Transverse colon (tissue), 4 donors: ENCODE data around the gene ZNF2. TPM values are rescaled to one million over a fixed set of nuclear protein-coding genes. Genes with fewer than 3 reads are reported as not detected.

Experiments used
- DNase-seq: peaks from one replicate; pipeline ENCODE4 v3.0.0-alpha.2; 2019
- H3K27ac ChIP-seq, 4 donors: fragments of 200-600 bp; sonication (generic); 2 replicates each; pipeline ENCODE4 v1.5.1; 2016 to 2018; ENCODE audit warnings: inconsistent platforms in 4 of 4
- H3K27me3 ChIP-seq: fragments of 200-600 bp; sonication (generic); 2 replicates; pipeline ENCODE4 v1.5.1; 2017; ENCODE audit warnings: inconsistent platforms
- H3K36me3 ChIP-seq, 4 donors: fragments of 200-600 bp; sonication (generic); 2 replicates each; pipeline ENCODE4 v1.5.1; 2017 to 2019; ENCODE audit warnings: inconsistent platforms in 4 of 4
- H3K4me1 ChIP-seq, 4 donors: fragments of 200-600 bp; sonication (generic); 2 replicates each; pipeline ENCODE4 v1.5.1; 2017 to 2020; ENCODE audit warnings: inconsistent platforms in 4 of 4
- H3K4me3 ChIP-seq, 4 donors: fragments of 200-600 bp; sonication (generic); 1 replicate in 1 of 4; 2 replicates in 3 of 4; pipeline versions ENCODE4 v1.5.1 to v1.6.1; 2017 to 2019; ENCODE audit warnings: inconsistent platforms in 4 of 4
- H3K9me3 ChIP-seq, 2 donors: fragments of 200-600 bp; sonication (generic); 2 replicates each; pipeline ENCODE4 v1.5.1; 2017 to 2019; ENCODE audit warnings: inconsistent platforms in 2 of 2
- EP300 ChIP-seq: sonication (generic); formaldehyde crosslinking; IDR thresholded peaks from one replicate; pipeline ENCODE4 v1.6.1; 2017; ENCODE audit warnings: antibody characterized with exemption, low read depth
- POLR2A ChIP-seq: fragments of 450-650 bp; IDR thresholded peaks from one replicate; pipeline ENCODE4 v1.6.1; 2016; ENCODE audit warnings: antibody characterized with exemption, mild to moderate bottlenecking, moderate library complexity
- POLR2AphosphoS5 ChIP-seq, 3 donors: sonication (generic); formaldehyde crosslinking; IDR thresholded peaks; one replicate each; pipeline ENCODE4 v1.6.1; 2016; ENCODE audit warnings: antibody characterized with exemption in 3 of 3
- WGBS, 2 donors: methylation state at CpG; one replicate each; pipeline ENCODE4 v1.1.5; 2018; ENCODE audit warnings: low coverage in 1 of 2; 5-methylcytosine and 5-hydroxymethylcytosine counted together
- in situ Hi-C, 4 donors: fragments of 200-750 bp; cut with MboI; loops; one replicate each; pipeline versions ENCODE4 v1.15.0 to v1.15.1; 2017; ENCODE audit warnings: low sequenced_read_pairs in 3 of 4, low pct_ligation_motif_present in 1 of 4, low pct_unique_long_range_greater_than_20kb in 1 of 4
- intact Hi-C: fragments of 100-400 bp; cut with DNase I; formaldehyde crosslinking; loops from one replicate; pipeline ENCODE4 v1.15.1; 2023; ENCODE audit warnings: low total_unique reads
- total RNA-seq, 4 donors: library from RNA; depleted of rRNA; stranded (reverse); fragments of >200 nt; gene quantifications; one replicate each; pipeline ENCODE4 v1.1.0, GENCODE V29; 2016
- TF ChIP-seq, protein P1 (sequence below), 5 experiments: fragments of 200-600 bp in 3 of 5; fragments of 450-650 bp in 2 of 5; sonication (generic) in 3 of 5; IDR thresholded peaks; 1 replicate in 2 of 5; 2 replicates in 3 of 5; pipeline ENCODE4 v1.5.1; 2016 to 2017; ENCODE audit warnings: antibody characterized with exemption in 5 of 5, inconsistent platforms in 3 of 5, mild to moderate bottlenecking in 2 of 5, moderate library complexity in 1 of 5

ZNF2 gene
- total RNA-seq, 4 donors from 2014 or later, result 0.20 to 4.1 (median 1.8) TPM

DNA sequence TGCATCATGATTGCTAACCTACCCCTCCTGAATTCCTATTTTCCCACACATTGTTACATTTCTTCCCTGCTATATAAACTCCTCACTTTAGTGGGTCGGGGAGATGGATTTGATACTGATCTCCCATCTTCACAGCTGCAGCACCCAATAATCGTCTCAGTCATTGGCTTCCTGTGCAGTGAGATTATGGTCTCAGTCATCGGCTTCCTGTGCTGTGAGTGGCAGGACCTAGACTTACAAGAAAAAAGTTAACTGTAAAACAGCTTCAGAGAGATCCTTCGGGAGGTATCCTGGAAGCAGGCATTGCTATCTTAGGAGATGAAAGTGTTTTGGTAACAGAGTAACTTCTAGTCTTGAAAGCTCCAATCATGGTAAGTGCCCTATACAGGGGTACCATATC lies 38.3 kb downstream of the ZNF2 start:
- TF ChIP-seq POLR2AphosphoS5 (IDR thresholded peaks at IDR 0.05) (no peak), EP300 (no peak), POLR2A (no peak)
- TF ChIP-seq, protein P1, sequence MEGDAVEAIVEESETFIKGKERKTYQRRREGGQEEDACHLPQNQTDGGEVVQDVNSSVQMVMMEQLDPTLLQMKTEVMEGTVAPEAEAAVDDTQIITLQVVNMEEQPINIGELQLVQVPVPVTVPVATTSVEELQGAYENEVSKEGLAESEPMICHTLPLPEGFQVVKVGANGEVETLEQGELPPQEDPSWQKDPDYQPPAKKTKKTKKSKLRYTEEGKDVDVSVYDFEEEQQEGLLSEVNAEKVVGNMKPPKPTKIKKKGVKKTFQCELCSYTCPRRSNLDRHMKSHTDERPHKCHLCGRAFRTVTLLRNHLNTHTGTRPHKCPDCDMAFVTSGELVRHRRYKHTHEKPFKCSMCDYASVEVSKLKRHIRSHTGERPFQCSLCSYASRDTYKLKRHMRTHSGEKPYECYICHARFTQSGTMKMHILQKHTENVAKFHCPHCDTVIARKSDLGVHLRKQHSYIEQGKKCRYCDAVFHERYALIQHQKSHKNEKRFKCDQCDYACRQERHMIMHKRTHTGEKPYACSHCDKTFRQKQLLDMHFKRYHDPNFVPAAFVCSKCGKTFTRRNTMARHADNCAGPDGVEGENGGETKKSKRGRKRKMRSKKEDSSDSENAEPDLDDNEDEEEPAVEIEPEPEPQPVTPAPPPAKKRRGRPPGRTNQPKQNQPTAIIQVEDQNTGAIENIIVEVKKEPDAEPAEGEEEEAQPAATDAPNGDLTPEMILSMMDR (IDR thresholded peaks at IDR 0.05), result no peak
- intact Hi-C loops, result loop anchor here (10.0 kb wide), 1 partner anchor 131 kb away; no protein-coding TSS in a partner anchor
- Histone ChIP-seq H3K27me3 (no peaks in the 10 kb centered on the region), H3K36me3 (no peaks in the 10 kb centered on the region), H3K27ac (no peak overlapping the region), H3K9me3 (no peaks in the 10 kb centered on the region), H3K4me1 (peaks cover 0 to 21% (median 5%) of the 10 kb centered on the region in 4 donors), H3K4me3 (no peak overlapping the region)
- WGBS, 2 donors, result 89 to 100% methylated on average over 4 of the region's 4 CpGs
- in situ Hi-C loops, result no loop called here
- DNase-seq, result no peak

DNA sequence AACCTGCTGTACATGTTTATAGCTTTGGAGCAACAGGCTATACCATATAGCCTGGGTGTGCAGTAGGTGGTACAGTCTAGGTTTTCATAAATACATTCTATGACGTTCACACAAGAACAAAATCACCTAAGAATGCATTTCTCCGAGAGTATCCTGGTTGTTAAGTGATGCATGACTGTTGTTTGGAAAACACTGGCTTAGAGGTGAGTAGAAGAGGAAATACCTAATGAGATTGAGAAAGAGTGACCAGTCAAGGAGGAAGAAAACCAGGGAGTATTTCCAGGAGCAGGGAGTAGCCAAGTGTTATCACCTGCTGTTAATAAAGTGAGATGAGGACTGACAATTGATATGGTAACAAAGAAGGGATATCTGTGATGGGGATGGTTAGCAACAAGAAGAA lies 38.8 kb downstream of the ZNF2 start:
- H3K36me3 ChIP-seq, result no peaks in the 10 kb centered on the region
- intact Hi-C loops (loop anchor here (10.0 kb wide), 1 partner anchor 130 kb away; no protein-coding TSS in a partner anchor), in situ Hi-C loops (no loop called here)
- WGBS, 2 donors, result 88 to 92% methylated on average over 2 of the region's 2 CpGs
- TF ChIP-seq POLR2A, result no peak
- H3K4me1 ChIP-seq, result peaks cover 0 to 21% (median 5%) of the 10 kb centered on the region in 4 donors
- no peak overlapping the region for H3K27ac ChIP-seq
- no peak for DNase-seq
- H3K9me3 ChIP-seq, result peaks cover 0 to 3% of the 10 kb centered on the region in 2 donors
- no peaks in the 10 kb centered on the region for H3K27me3 ChIP-seq
- H3K4me3 ChIP-seq, result no peak overlapping the region

DNA sequence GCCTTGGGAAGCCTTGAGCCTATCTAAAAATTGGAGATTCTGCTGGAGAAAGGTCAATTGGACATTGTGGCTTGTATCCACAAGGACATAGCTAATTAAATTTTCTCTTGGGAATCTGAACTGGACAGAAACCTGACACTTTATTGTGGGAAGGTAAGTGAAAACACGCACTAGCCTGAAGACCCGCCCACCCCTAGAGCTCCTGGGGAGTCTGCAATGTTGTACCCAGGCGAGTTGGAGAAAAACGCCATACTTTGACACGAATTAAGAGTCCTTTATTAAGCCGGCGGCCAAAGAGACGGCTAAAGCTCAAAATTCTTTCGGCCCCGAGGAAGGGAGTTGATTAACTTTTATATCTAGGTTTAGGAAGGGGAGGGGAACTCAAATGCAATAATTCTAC lies 40.5 kb downstream of the ZNF2 start:
- 69 to 75% methylated on average over 10 of the region's 10 CpGs for WGBS, 2 donors
- Histone ChIP-seq H3K27me3 (no peaks in the 10 kb centered on the region), H3K4me3 (no peak overlapping the region), H3K9me3 (peaks cover 7 to 10% of the 10 kb centered on the region in 2 donors), H3K4me1 (peaks cover 0 to 21% (median 5%) of the 10 kb centered on the region in 4 donors), H3K27ac (peak overlapping the region in 2 of 4 donors; percentile 90 to 94), H3K36me3 (peaks cover 0 to 8% (median 4%) of the 10 kb centered on the region in 4 donors)
- no peak for DNase-seq
- in situ Hi-C loops (no loop called here), intact Hi-C loops (loop anchor here (10.0 kb wide), 1 partner anchor 129 kb away; no protein-coding TSS in a partner anchor)
- TF ChIP-seq POLR2AphosphoS5 (IDR thresholded peaks at IDR 0.05) (no peak), EP300 (no peak), POLR2A (no peak)
- TF ChIP-seq, protein P1 (IDR thresholded peaks at IDR 0.05), result no peak

DNA sequence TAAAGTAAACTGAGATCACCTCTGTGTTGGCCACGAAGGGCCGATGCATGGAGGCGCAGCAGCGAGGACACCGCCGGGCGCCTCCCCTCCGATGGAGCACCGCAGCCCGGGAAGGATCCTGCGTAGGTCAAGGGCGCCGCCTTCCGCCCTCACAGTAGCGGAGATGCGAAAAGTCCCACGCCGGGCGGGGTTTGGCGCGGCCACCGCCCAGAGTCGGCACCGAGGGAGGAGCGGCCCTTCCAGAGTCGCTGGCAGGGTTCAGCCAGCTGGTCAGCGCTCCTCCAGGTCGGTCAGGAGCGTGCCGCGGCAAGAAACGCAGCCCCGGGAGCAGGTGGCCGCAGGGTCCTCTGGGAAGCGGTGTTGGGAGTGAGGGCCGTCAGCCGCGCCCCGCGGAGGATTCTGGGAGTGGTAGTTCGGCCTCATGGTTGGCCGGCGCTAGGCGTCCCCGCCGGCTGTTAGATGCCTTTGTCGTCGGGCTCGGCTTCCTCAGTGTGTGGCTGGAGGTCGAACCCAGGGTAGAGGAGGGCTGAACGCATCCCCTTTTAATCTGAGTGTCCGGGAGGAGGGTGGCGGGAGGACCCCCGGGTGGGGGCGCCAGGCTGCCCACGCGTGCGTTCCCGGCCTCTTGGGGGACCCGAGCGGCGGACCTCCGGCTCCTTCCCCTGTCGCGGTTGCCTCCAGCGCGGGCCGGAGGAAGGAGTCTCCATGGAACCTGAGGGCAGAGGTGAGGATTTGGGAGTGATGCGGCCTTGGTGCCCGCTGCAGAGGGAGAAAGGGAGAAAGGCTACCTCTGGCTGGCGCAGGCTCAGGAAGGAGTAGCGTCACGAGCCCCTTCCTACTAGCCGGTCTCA lies 41.7 kb downstream of the ZNF2 start, which contains the start of gene ZNF892:
Gene ZNF892, plus strand, starts transcription at position 411 of the 851 bp plus-strand sequence. Its CDS starts 295 bp downstream, at position 706.
- DNase-seq, result peak; percentile 94
- intact Hi-C loops (loop anchor here (10.0 kb wide), 1 partner anchor 127 kb away; no protein-coding TSS in a partner anchor), in situ Hi-C loops (no loop called here)
- H3K36me3 ChIP-seq, result peaks cover 0 to 21% (median 10%) of the 10 kb centered on the region in 4 donors
- peaks cover 0 to 21% (median 5%) of the 10 kb centered on the region in 4 donors for H3K4me1 ChIP-seq
- WGBS, 2 donors, result 5% methylated on average over 47 of the region's 74 CpGs; no CpG with 5 or more reads in 1 of the 2 donors
- TF ChIP-seq, protein P1 (IDR thresholded peaks at IDR 0.05), result peak in 4 of 5 experiments; percentile 11 to 30 (median 26)
- peak; percentile 35 for TF ChIP-seq POLR2A
- TF ChIP-seq EP300, result no peak
- peak; percentile 40 to 87 (median 73) for TF ChIP-seq POLR2AphosphoS5 (IDR thresholded peaks at IDR 0.05)
- H3K27ac ChIP-seq, result peak within 1 kb of the TSS; percentile 87 to 94 (median 90)
- H3K4me3 ChIP-seq, result peak within 1 kb of the TSS; percentile 50 to 79 (median 64)
- no peaks in the 10 kb centered on the region for H3K27me3 ChIP-seq
- peaks cover 19 to 22% of the 10 kb centered on the region in 2 donors for H3K9me3 ChIP-seq
